ENCODE data around the gene NAP1L4. TPM values are rescaled to one million over a fixed set of nuclear protein-coding genes. Genes with fewer than 3 reads are reported as not detected.

Gene NAP1L4
- total and polyA plus RNA-seq, 2 experiments from 2014 or later = 68.8 to 121 TPM

DNA sequence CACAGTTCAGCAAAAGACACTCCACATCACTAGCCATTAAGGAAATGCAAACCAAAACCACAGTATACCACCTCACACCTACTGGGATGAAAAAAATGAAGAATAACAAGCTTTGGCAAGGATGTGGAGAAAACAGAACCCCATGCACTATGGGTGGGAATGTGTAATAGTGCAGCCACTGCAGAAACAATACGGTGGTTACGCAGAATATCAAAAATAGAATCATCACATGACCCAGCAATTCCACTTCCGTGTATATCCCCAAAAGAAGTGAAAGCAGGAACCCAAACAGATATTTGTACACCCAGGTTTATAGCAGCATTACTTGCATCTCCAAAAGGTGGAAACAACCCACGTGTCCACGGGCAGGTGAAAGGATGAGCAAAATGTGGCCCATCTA lies 44.3 kb upstream of the NAP1L4 start:
- Histone ChIP-seq H3K4me1 (ENCODE audit: insufficient read depth) (no peaks in the 10 kb centered on the region), H2AFZ (no peak overlapping the region), H3K27ac (no peak overlapping the region), H3K27me3 (replicated peaks; ENCODE audit: insufficient read depth) (no peaks in the 10 kb centered on the region), H3F3A (ENCODE audit: insufficient read depth) (peaks cover 6% of the 10 kb centered on the region; the same call in 1 of the 2 replicates), H3K9ac (no peak overlapping the region), H3K9me3 (ENCODE audit: low read depth) (no peaks in the 10 kb centered on the region), H3K4me2 (ENCODE audit: unreplicated experiment) (no peak overlapping the region), H3K79me2 (ENCODE audit: insufficient read depth) (peaks cover 89% of the 10 kb centered on the region), H3K4me3 (no peak overlapping the region), H3K36me3 (ENCODE audit: low read depth) (peaks cover 76% of the 10 kb centered on the region), H4K20me1 (ENCODE audit: insufficient read depth) (peaks cover 11% of the 10 kb centered on the region; the same call in 1 of the 2 replicates), H3K9me2 (ENCODE audit: insufficient read depth) (no peaks in the 10 kb centered on the region)
- WGBS, 2 experiments (ENCODE audit: low coverage in 1 of 2, low lambda C conversion rate in 2 of 2, missing lambda C conversion rate in 2 of 2) = 74 to 78% methylated on average over 5 of the region's 5 CpGs
- no peak for DNase-seq
- no peak for TF ChIP-seq EZH2phosphoT487 (IDR thresholded peaks at IDR 0.05; ENCODE audit: insufficient read depth, low read depth)
- TF ChIP-seq EZH2 (IDR thresholded peaks at IDR 0.05; ENCODE audit: insufficient read depth, poor library complexity, severe bottlenecking) = no peak
- in situ Hi-C loops (cut with MboI) = no loop called here

DNA sequence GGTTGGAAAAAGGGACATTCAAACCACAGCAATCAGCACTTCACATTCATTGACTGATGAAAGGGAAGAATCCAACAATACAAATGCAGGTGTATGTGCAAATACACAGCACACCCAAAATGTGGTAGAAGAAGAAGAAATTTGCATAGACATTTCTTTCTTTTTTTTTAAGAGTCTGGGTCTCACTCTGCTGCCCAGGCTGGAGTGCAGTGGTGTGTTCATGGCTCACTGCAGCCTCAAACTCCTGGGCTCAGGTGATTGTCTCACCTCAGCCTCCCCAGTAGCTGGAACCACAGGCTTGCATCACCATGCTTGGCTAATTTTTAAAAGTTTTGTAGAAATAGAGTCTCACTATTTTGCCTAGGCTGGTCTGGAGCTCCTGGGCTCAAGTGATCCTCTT lies 43.2 kb upstream of the NAP1L4 start:
- peaks cover 73% of the 10 kb centered on the region for H3K36me3 ChIP-seq (ENCODE audit: low read depth)

DNA sequence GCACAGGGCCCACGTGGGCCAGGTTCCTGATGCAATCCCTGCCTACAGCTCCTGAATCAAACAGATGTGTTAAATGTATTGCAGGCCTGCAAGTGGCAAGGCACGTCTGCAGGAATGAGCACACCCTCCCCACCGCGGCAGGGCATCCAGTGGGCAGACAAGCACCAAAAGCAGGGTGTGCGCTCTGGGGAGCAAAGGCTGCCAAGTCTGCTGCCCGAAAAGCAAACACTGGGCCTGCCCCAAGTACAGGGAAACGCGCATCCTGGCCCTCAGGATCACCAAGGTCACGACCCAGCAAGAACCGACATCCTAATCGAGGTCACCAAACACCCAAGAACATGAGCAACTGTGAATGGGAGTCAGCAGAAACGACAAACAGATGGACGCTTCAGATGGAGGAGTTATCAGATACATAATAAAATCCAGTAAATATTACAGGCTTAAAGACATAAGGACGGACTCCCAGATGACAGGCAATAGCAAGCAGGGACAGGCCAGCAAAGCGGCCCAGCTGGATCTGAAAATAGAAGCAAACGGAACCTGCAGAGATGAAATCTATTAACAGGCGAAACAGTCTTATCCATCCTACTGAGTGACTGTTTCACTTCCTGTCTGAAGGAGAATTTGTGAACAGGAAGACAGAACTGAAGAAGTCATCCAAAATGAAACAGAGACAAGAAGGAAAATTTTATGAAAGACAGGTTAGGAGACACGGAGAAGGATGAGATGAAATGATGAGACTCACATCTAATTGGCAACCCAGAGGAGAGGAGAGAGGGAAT lies 38.4 kb upstream of the NAP1L4 start:
- no peaks in the 10 kb centered on the region for H3K27me3 ChIP-seq (replicated peaks; ENCODE audit: insufficient read depth)
- H3K4me3 ChIP-seq = no peak overlapping the region
- no peak overlapping the region for H2AFZ ChIP-seq
- no peak overlapping the region for H3K4me2 ChIP-seq (ENCODE audit: unreplicated experiment)
- no peaks in the 10 kb centered on the region for H4K20me1 ChIP-seq (ENCODE audit: insufficient read depth)
- H3K9me2 ChIP-seq (ENCODE audit: insufficient read depth) = no peaks in the 10 kb centered on the region
- 78 to 79% methylated on average over 18 of the region's 18 CpGs for WGBS, 2 experiments (ENCODE audit: low coverage in 1 of 2, low lambda C conversion rate in 2 of 2, missing lambda C conversion rate in 2 of 2)
- no peaks in the 10 kb centered on the region for H3K4me1 ChIP-seq (ENCODE audit: insufficient read depth)
- H3K9me3 ChIP-seq (ENCODE audit: low read depth) = no peaks in the 10 kb centered on the region
- no peak overlapping the region for H3K27ac ChIP-seq
- peaks cover 71% of the 10 kb centered on the region for H3K79me2 ChIP-seq (ENCODE audit: insufficient read depth)
- TF ChIP-seq EZH2 (IDR thresholded peaks at IDR 0.05; ENCODE audit: insufficient read depth, poor library complexity, severe bottlenecking) = no peak
- no peak for TF ChIP-seq EZH2phosphoT487 (IDR thresholded peaks at IDR 0.05; ENCODE audit: insufficient read depth, low read depth)
- no peak overlapping the region for H3K9ac ChIP-seq
- no peak for DNase-seq
- H3F3A ChIP-seq (ENCODE audit: insufficient read depth) = no peaks in the 10 kb centered on the region
- H3K36me3 ChIP-seq (ENCODE audit: low read depth) = peaks cover 62% of the 10 kb centered on the region
- in situ Hi-C loops (cut with MboI) = no loop called here

More for the DNA sequence above, 43.2 kb upstream of the NAP1L4 start:
- TF ChIP-seq EZH2 (IDR thresholded peaks at IDR 0.05; ENCODE audit: insufficient read depth, poor library complexity, severe bottlenecking) = no peak
- TF ChIP-seq EZH2phosphoT487 (IDR thresholded peaks at IDR 0.05; ENCODE audit: insufficient read depth, low read depth) = no peak
- H4K20me1 ChIP-seq (ENCODE audit: insufficient read depth) = peaks cover 3% of the 10 kb centered on the region; the same call in 1 of the 2 replicates
- no peaks in the 10 kb centered on the region for H3K9me3 ChIP-seq (ENCODE audit: low read depth)
- no peaks in the 10 kb centered on the region for H3K27me3 ChIP-seq (replicated peaks; ENCODE audit: insufficient read depth)
- H3K4me1 ChIP-seq (ENCODE audit: insufficient read depth) = no peaks in the 10 kb centered on the region
- no peak overlapping the region for H2AFZ ChIP-seq
- H3K9me2 ChIP-seq (ENCODE audit: insufficient read depth) = no peaks in the 10 kb centered on the region
- no peak overlapping the region for H3K4me2 ChIP-seq (ENCODE audit: unreplicated experiment)
- peaks cover 6% of the 10 kb centered on the region; the same call in 1 of the 2 replicates for H3F3A ChIP-seq (ENCODE audit: insufficient read depth)
- in situ Hi-C loops (cut with MboI) = no loop called here
- H3K79me2 ChIP-seq (ENCODE audit: insufficient read depth) = peaks cover 89% of the 10 kb centered on the region
- no peak overlapping the region for H3K9ac ChIP-seq
- H3K27ac ChIP-seq = no peak overlapping the region
- no peak overlapping the region for H3K4me3 ChIP-seq
- DNase-seq = no peak

DNA sequence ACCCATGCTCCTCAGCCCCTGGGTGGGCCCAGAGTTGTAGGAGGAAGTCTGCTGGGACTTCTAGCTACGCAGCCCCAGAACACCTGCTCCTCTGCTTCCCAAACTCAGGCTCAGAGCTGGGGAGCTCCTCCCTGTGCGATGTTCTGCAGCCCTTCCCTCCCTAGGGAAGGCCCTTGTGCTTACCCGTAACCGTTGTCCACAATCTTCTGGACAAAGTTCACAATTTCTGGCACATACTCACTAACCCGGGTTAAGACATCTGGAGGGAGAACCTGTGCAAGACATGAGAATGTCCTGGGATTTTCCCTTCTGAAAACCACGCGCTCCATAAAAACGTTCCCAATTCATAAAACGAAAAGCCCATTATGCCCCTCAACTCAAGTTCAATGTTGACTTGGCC lies 36.7 kb upstream of the NAP1L4 start:
- in situ Hi-C loops (cut with MboI) = no loop called here
- WGBS, 2 experiments (ENCODE audit: low coverage in 1 of 2, low lambda C conversion rate in 2 of 2, missing lambda C conversion rate in 2 of 2) = 96 to 97% methylated on average over 9 of the region's 9 CpGs
- Histone ChIP-seq H3K9me3 (ENCODE audit: low read depth) (no peaks in the 10 kb centered on the region), H3F3A (ENCODE audit: insufficient read depth) (peaks cover 12% of the 10 kb centered on the region; the same call in 1 of the 2 replicates), H3K9ac (no peak overlapping the region), H3K79me2 (ENCODE audit: insufficient read depth) (peaks cover 54% of the 10 kb centered on the region), H2AFZ (no peak overlapping the region), H3K4me3 (no peak overlapping the region), H3K4me2 (ENCODE audit: unreplicated experiment) (no peak overlapping the region), H3K27me3 (replicated peaks; ENCODE audit: insufficient read depth) (no peaks in the 10 kb centered on the region), H3K36me3 (ENCODE audit: low read depth) (peaks cover 65% of the 10 kb centered on the region), H4K20me1 (ENCODE audit: insufficient read depth) (no peaks in the 10 kb centered on the region), H3K27ac (no peak overlapping the region), H3K9me2 (ENCODE audit: insufficient read depth) (no peaks in the 10 kb centered on the region), H3K4me1 (ENCODE audit: insufficient read depth) (no peaks in the 10 kb centered on the region)
- no peak for DNase-seq
- TF ChIP-seq EZH2 (IDR thresholded peaks at IDR 0.05; ENCODE audit: insufficient read depth, poor library complexity, severe bottlenecking) = no peak
- TF ChIP-seq EZH2phosphoT487 (IDR thresholded peaks at IDR 0.05; ENCODE audit: insufficient read depth, low read depth) = no peak
